K562 (cell line): ENCODE data around the gene HACD1. TPM values are rescaled to one million over a fixed set of nuclear protein-coding genes. Genes with fewer than 3 reads are reported as not detected.

Experiments
- ATAC-seq: fragments of 200-7000 bp; cut with Tn5 transposase; 3 replicates; pipeline ENCODE4 v1.9.1; 2020; ENCODE audit warnings: moderate library complexity
- BruUV-seq: library from RNA; stranded (reverse); fragments of 400-500 nt; replicated peaks from 2 replicates; lab custom pipeline; 2021; lab: Mats Ljungman, UMichigan
- CTCF ChIA-PET: fragments of 300-600 bp; formaldehyde crosslinking; extraction: SDS; loops from one replicate; lab custom pipeline; 2021; ENCODE audit warnings: low intra/inter-chr PET ratio; lab: Yijun Ruan, JAX
- POLR2A ChIA-PET: fragments of 300-600, 350-650 bp; sonication (Branson Sonifier 250); formaldehyde crosslinking; extraction: SDS; loops from one replicate; lab custom pipeline; 2021; ENCODE audit warnings: antibody characterized with exemption, inconsistent platforms; lab: Yijun Ruan, JAX
- DNase-seq, 4 experiments: peaks; one replicate each; pipeline versions ENCODE4 v3.0.0 to v3.0.0-alpha.2; 2011 to 2018; ENCODE audit warnings: low spot score in 3 of 4, mixed read lengths in 3 of 4; ENCODE audit errors: extremely low read depth in 1 of 4
- FAIRE-seq: peaks from 2 replicates; lab custom pipeline; 2011; peaks lifted over from hg19 to GRCh38; lab: Jason Lieb, UNC
- H2AFZ ChIP-seq: 2 replicates; pipeline ENCODE4 v1.6.0; 2011; ENCODE audit warnings: low read depth, low read length, control low read depth, inconsistent platforms
- H3K27ac ChIP-seq: fragments of 200-600 bp; 3 replicates; pipeline ENCODE4 v1.8.0; 2011; ENCODE audit warnings: low read depth, mild to moderate bottlenecking, control low read depth, inconsistent platforms, low read length, moderate library complexity, mixed read lengths; ENCODE audit errors: extremely low read depth
- H3K27me3 ChIP-seq, 2 experiments: fragments of 300-600 bp in 1 of 2; 2 replicates in 1 of 2; 3 replicates in 1 of 2; pipeline versions ENCODE4 v1.6.0 to v1.8.0; 2011; ENCODE audit warnings: inconsistent platforms in 2 of 2, low read length in 2 of 2, mild to moderate bottlenecking in 1 of 2, mixed read lengths in 1 of 2, moderate library complexity in 1 of 2; ENCODE audit not compliant: control insufficient read depth in 2 of 2, insufficient read depth in 2 of 2
- H3K36me3 ChIP-seq: fragments of 300-600 bp; 3 replicates; pipeline ENCODE4 v1.8.0; 2011; ENCODE audit warnings: mild to moderate bottlenecking, low read length, inconsistent platforms; ENCODE audit not compliant: control insufficient read depth, insufficient read depth
- H3K4me1 ChIP-seq, 2 experiments: fragments of 200-600 bp in 1 of 2; replicated peaks in 1 of 2; 2 replicates in 1 of 2; 3 replicates in 1 of 2; pipeline versions ENCODE4 v1.5.1 to v1.8.0; 2011; ENCODE audit warnings: inconsistent platforms in 2 of 2, low read length in 2 of 2, mild to moderate bottlenecking in 1 of 2, mixed read lengths in 1 of 2, moderate library complexity in 1 of 2; ENCODE audit not compliant: control insufficient read depth in 2 of 2, insufficient read depth in 2 of 2
- H3K4me2 ChIP-seq: 2 replicates; pipeline ENCODE4 v1.6.1; 2011; ENCODE audit warnings: low read length, control low read depth, inconsistent platforms, mixed read lengths; ENCODE audit not compliant: insufficient read depth
- H3K4me3 ChIP-seq: fragments of 200-600 bp; sonication (generic), shearing (Covaris generic); 2 replicates; pipeline ENCODE4 v1.5.1; 2016; ENCODE audit warnings: control low read depth, inconsistent platforms
- H3K79me2 ChIP-seq: fragments of 200-600 bp; 3 replicates; pipeline ENCODE4 v1.8.0; 2011; ENCODE audit warnings: low read length, inconsistent platforms; ENCODE audit not compliant: control insufficient read depth, insufficient read depth
- H3K9ac ChIP-seq, 2 experiments: 2 replicates each; pipeline versions ENCODE4 v1.6.0 to v1.6.1; 2011; ENCODE audit warnings: low read depth in 2 of 2, low read length in 2 of 2, control low read depth in 1 of 2, inconsistent platforms in 1 of 2, mild to moderate bottlenecking in 1 of 2, mixed read lengths in 1 of 2; ENCODE audit not compliant: insufficient read depth in 1 of 2
- H3K9me1 ChIP-seq: one replicate; pipeline ENCODE4 v1.6.0; 2011; ENCODE audit warnings: inconsistent platforms, mild to moderate bottlenecking, low read length, moderate library complexity; ENCODE audit not compliant: control insufficient read depth, insufficient read depth
- H3K9me3 ChIP-seq: replicated peaks from 2 replicates; pipeline ENCODE4 v1.5.1; 2011; ENCODE audit warnings: low read depth, low read length, inconsistent platforms; ENCODE audit not compliant: control insufficient read depth, insufficient read depth
- H4K20me1 ChIP-seq: replicated peaks from 2 replicates; pipeline ENCODE4 v1.6.1; 2011; ENCODE audit warnings: low read length, inconsistent platforms, mixed read lengths; ENCODE audit not compliant: control insufficient read depth, insufficient read depth
- ATF7 ChIP-seq: fragments of 450-650 bp; IDR thresholded peaks from 2 replicates; pipeline ENCODE4 v1.7.1; 2014; ENCODE audit warnings: mild to moderate bottlenecking, moderate library complexity
- FOSL1 ChIP-seq: fragments of 200-800 bp; sonication (Bioruptor generic); conservative IDR thresholded peaks from 2 replicates; pipeline ENCODE4 v1.6.1; 2016; ENCODE audit warnings: missing genetic modification characterization, missing compliant biosample characterization
- GTF2F1 ChIP-seq: IDR thresholded peaks from 2 replicates; pipeline ENCODE4 v1.6.1; 2011; ENCODE audit warnings: low read depth, low read length, improper control_type of control experiment
- HOXB6 ChIP-seq: fragments of 250-450 bp; sonication (Bioruptor Pico); IDR thresholded peaks from 2 replicates; pipeline ENCODE4 v1.5.1; 2022; ENCODE audit warnings: mild to moderate bottlenecking, borderline replicate concordance
- TARDBP ChIP-seq: fragments of 450-650 bp; IDR thresholded peaks from 2 replicates; pipeline ENCODE4 v1.6.1; 2016
- U2AF2 ChIP-seq: fragments of 200-400 bp; formaldehyde crosslinking; optimal IDR thresholded peaks from 2 replicates; pipeline ENCODE3; 2017; ENCODE audit warnings: low read depth, mild to moderate bottlenecking, low read length
- ZNF253 ChIP-seq: fragments of 250-450 bp; sonication (Bioruptor Pico); conservative IDR thresholded peaks from 2 replicates; pipeline ENCODE4 v1.6.1; 2021; ENCODE audit warnings: mild to moderate bottlenecking
- ZNF780A ChIP-seq: fragments of 250-450 bp; sonication (Bioruptor Pico); IDR thresholded peaks from 2 replicates; pipeline ENCODE4 v1.5.0; 2021; ENCODE audit warnings: mild to moderate bottlenecking
- WGBS: fragments of 100-300 bp; shearing (Covaris generic); methylation state at CpG from one replicate; pipeline ENCODE4 v1.1.6; 2016; ENCODE audit warnings: low coverage, mixed read lengths; ENCODE audit not compliant: insufficient coverage; ENCODE audit errors: missing lambda C conversion rate; 5-methylcytosine and 5-hydroxymethylcytosine counted together
- in situ Hi-C: fragments of 300-500 bp; cut with MboI; formaldehyde crosslinking; loops from 4 replicates; pipeline ENCODE4 v1.15.0; 2018; ENCODE audit warnings: inconsistent platforms, mixed read lengths
- intact Hi-C: fragments of 100-400 bp; cut with micrococcal nuclease; formaldehyde crosslinking; loops from 2 replicates; pipeline ENCODE4 v1.14.2; 2022
- polyA plus RNA-seq, 8 experiments: library from polyadenylated mRNA; depleted of rRNA in 4 of 8; stranded (reverse) in 5 of 8; unstranded in 3 of 8; fragments of >200 nt; fragmentation: Nextera tagmentation in 2 of 8; fragmentation: Illumina TruSeq in 1 of 8; extraction: Ambion mirVana in 2 of 8; extraction: Trizol in 1 of 8; gene quantifications; 2 replicates each; pipeline versions ENCODE4 v1.2.1 to v1.2.3, GENCODE V29; 2011 to 2014; ENCODE audit warnings: inconsistent platforms in 1 of 8, missing spikeins in 1 of 8
- total RNA-seq, 7 experiments: library from RNA; depleted of rRNA in 6 of 7; stranded (reverse); fragments of >200 nt in 6 of 7; fragmentation: Illumina TruSeq in 2 of 7; extraction: Trizol in 2 of 7; gene quantifications; 2 replicates each; pipeline versions ENCODE4 v1.2.1 to v1.2.3, GENCODE V29; 2011 to 2021; ENCODE audit warnings: low replicate concordance in 1 of 7
- TF ChIP-seq, protein P1 (sequence below), 2 experiments: fragments of 450-650 bp in 1 of 2; sonication (generic) in 1 of 2; formaldehyde crosslinking in 1 of 2; IDR thresholded peaks in 1 of 2; conservative IDR thresholded peaks in 1 of 2; 2 replicates each; pipeline versions ENCODE4 v1.6.1 to v1.8.1; 2016 to 2023; ENCODE audit warnings: mild to moderate bottlenecking in 2 of 2, moderate library complexity in 2 of 2, inconsistent platforms in 1 of 2, missing genetic modification reagents in 1 of 2
- TF ChIP-seq, protein P2 (sequence below), 2 experiments: fragments of 450-650 bp in 1 of 2; sonication (generic) in 1 of 2; formaldehyde crosslinking in 1 of 2; IDR thresholded peaks; 2 replicates each; pipeline versions ENCODE4 v1.7.1 to v1.9.0; 2016 to 2022; ENCODE audit warnings: inconsistent platforms in 1 of 2, mild to moderate bottlenecking in 1 of 2, missing genetic modification reagents in 1 of 2

The HACD1 gene
- total and polyA plus RNA-seq, 9 of the 15 experiments (the other 6 are each of a cell fraction or from before 2014, with no cell fraction given) = 0.99 to 4.5 (median 2.4) TPM

DNA sequence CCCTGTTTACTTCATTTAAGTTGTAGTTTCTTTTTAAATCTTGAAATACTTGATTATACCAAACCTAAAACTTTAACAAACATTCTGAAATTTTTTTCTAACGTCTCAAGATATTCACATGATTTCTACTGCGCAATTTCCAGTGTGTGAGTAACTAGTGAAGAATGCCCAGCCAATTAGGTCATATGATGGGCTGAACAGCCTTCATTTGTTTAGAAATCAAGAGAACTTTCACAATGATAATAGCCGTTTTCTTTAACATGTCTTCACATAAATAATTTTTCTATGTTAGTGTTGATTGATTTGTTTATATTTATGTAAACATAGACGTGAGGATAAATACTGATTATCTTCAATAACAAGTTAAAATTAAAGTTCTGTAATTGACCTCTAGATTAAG is 48.6 kb upstream of the HACD1 start (continued):
- TF ChIP-seq, protein P1, sequence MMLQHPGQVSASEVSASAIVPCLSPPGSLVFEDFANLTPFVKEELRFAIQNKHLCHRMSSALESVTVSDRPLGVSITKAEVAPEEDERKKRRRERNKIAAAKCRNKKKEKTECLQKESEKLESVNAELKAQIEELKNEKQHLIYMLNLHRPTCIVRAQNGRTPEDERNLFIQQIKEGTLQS (IDR thresholded peaks at IDR 0.05) = peak; percentile 46
- TF ChIP-seq, protein P1 (CRISPR knock-in tag; conservative IDR thresholded peaks at IDR 0.05) = no peak
- TF ChIP-seq ZNF780A (CRISPR knock-in tag) (no peak), HOXB6 (CRISPR knock-in tag) (no peak), ATF7 (no peak), U2AF2 (no peak), FOSL1 (tag) (peak; percentile 74), TARDBP (no peak), GTF2F1 (no peak)

DNA sequence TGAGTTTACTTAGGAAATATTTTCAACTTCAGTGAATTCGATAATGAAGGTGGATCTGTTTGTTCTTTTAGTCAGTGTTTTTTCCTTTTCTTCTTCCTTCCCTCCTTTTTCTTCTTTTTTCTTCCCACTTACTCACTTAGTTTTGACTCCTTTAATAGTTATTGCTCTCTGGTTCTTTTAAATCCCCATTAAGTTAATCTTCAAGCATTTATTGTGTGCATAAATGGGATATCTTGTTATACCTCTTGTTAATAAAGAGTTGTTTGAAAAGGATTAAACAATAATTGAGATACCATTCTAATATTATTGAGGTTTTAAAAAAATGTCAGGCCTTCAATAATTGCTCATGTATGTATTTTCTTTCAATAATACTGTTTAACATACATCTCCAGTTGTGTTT is 46.3 kb upstream of the HACD1 start:
- Histone ChIP-seq H3K27ac (peak overlapping the region; percentile 63; the same call in 2 of the 3 replicates), H3K4me1 (peaks cover 8 to 49% of the 10 kb centered on the region in 2 experiments), H3K9me1 (no peaks in the 10 kb centered on the region), H3K4me3 (no peak overlapping the region), H3K9me3 (no peaks in the 10 kb centered on the region), H3K36me3 (peaks cover 20% of the 10 kb centered on the region), H3K9ac (peak overlapping the region in 1 of 2 experiments; percentile 68; a peak in 2 of 4 replicates), H3K4me2 (no peak overlapping the region; the same call in 1 of the 2 replicates), H3K27me3 (no peaks in the 10 kb centered on the region), H3K79me2 (peaks cover 89% of the 10 kb centered on the region), H2AFZ (no peak overlapping the region), H4K20me1 (no peaks in the 10 kb centered on the region; the same call in 1 of the 2 replicates)
- FAIRE-seq (no peak), DNase-seq (no peak), ATAC-seq (no peak)
- 0% methylated on average over 1 of the region's 1 CpG for WGBS
- in situ Hi-C loops (no loop called here), intact Hi-C loops (loop anchor here (2.0 kb wide), 1 partner anchor 19 kb away; the partner anchor contains the start of gene STAM)
- ChIA-PET CTCF (no interaction called here), POLR2A (interaction anchor here (0.8 to 1.8 kb wide), 3 partner anchors 10 to 46 kb away, joined by 3 to 8 read pairs (median 4); no protein-coding TSS in a partner anchor)
- no TSS peak for BruUV-seq
- TF ChIP-seq ZNF253 (no peak), ZNF780A (CRISPR knock-in tag) (no peak)
- TF ChIP-seq, protein P2, sequence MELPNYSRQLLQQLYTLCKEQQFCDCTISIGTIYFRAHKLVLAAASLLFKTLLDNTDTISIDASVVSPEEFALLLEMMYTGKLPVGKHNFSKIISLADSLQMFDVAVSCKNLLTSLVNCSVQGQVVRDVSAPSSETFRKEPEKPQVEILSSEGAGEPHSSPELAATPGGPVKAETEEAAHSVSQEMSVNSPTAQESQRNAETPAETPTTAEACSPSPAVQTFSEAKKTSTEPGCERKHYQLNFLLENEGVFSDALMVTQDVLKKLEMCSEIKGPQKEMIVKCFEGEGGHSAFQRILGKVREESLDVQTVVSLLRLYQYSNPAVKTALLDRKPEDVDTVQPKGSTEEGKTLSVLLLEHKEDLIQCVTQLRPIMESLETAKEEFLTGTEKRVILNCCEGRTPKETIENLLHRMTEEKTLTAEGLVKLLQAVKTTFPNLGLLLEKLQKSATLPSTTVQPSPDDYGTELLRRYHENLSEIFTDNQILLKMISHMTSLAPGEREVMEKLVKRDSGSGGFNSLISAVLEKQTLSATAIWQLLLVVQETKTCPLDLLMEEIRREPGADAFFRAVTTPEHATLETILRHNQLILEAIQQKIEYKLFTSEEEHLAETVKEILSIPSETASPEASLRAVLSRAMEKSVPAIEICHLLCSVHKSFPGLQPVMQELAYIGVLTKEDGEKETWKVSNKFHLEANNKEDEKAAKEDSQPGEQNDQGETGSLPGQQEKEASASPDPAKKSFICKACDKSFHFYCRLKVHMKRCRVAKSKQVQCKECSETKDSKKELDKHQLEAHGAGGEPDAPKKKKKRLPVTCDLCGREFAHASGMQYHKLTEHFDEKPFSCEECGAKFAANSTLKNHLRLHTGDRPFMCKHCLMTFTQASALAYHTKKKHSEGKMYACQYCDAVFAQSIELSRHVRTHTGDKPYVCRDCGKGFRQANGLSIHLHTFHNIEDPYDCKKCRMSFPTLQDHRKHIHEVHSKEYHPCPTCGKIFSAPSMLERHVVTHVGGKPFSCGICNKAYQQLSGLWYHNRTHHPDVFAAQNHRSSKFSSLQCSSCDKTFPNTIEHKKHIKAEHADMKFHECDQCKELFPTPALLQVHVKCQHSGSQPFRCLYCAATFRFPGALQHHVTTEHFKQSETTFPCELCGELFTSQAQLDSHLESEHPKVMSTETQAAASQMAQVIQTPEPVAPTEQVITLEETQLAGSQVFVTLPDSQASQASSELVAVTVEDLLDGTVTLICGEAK (IDR thresholded peaks at IDR 0.05) = peak; percentile 81
- TF ChIP-seq, protein P2 (CRISPR knock-in tag; IDR thresholded peaks at IDR 0.05) = no peak
